ENCODE measurements around the gene TSHZ2. TPM values are rescaled to one million over a fixed set of nuclear protein-coding genes. Genes with fewer than 3 reads are reported as not detected.

TSHZ2 gene
- total and polyA plus RNA-seq, 2 donors (not counting 3 experiments of a cell fraction or from before 2014, with no cell fraction given): not detected

DNA sequence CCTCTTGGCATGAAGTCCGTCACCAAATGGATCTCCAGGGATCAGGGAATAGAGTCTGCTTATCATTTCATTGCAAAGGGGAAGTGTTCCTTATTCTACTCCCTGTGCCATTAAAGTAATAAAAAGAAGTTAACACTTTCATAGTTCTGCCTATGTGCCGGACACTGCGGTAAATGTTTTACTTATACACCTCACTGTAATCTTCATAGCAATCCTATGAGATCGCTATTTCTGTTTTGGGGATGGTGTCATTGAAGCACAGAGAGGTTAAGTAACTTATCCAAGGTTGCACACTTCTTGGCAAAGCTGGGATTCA, 177.7 kb downstream of the TSHZ2 start:
- no peak overlapping the region for H3K9ac ChIP-seq (replicated peaks; ENCODE audit: extremely low read depth, insufficient read depth, low read length)
- no peak for DNase-seq (ENCODE audit: low read depth, low spot score)
- no peak for FAIRE-seq
- H4K20me1 ChIP-seq (replicated peaks; ENCODE audit: control insufficient read depth, extremely low read depth, insufficient read depth, low read length): no peaks in the 10 kb centered on the region
- no peak overlapping the region for H3K27ac ChIP-seq (ENCODE audit: insufficient read depth, low read depth, low read length)
- H3K9me3 ChIP-seq (replicated peaks; ENCODE audit: control insufficient read depth, insufficient read depth, low read length): no peaks in the 10 kb centered on the region
- no peak overlapping the region for H2AFZ ChIP-seq (ENCODE audit: low read depth, low read length)
- POLR2A ChIA-PET: no interaction called here
- H3K79me2 ChIP-seq (ENCODE audit: control insufficient read depth, insufficient read depth, low read length): no peaks in the 10 kb centered on the region
- no peak overlapping the region for H3K4me3 ChIP-seq (replicated peaks in 1 of 3; ENCODE audit: insufficient read depth in 1 of 3, low read depth in 1 of 3, low read length in 3 of 3)
- H3K4me2 ChIP-seq (ENCODE audit: insufficient read depth, low read length): no peak overlapping the region
- TF ChIP-seq JUN (IDR thresholded peaks at IDR 0.05; ENCODE audit: borderline replicate concordance, insufficient read depth, insufficient read length, low read depth) (no peak), GATA2 (IDR thresholded peaks at IDR 0.05; ENCODE audit: insufficient read depth, insufficient read length, low read depth, low read length) (no peak), POLR2AphosphoS5 (IDR thresholded peaks at IDR 0.05; ENCODE audit: insufficient read depth, low read depth, low read length) (no peak), FOS (IDR thresholded peaks at IDR 0.05; ENCODE audit: borderline replicate concordance, insufficient read depth, low read length) (no peak)
- TF ChIP-seq, protein P1, sequence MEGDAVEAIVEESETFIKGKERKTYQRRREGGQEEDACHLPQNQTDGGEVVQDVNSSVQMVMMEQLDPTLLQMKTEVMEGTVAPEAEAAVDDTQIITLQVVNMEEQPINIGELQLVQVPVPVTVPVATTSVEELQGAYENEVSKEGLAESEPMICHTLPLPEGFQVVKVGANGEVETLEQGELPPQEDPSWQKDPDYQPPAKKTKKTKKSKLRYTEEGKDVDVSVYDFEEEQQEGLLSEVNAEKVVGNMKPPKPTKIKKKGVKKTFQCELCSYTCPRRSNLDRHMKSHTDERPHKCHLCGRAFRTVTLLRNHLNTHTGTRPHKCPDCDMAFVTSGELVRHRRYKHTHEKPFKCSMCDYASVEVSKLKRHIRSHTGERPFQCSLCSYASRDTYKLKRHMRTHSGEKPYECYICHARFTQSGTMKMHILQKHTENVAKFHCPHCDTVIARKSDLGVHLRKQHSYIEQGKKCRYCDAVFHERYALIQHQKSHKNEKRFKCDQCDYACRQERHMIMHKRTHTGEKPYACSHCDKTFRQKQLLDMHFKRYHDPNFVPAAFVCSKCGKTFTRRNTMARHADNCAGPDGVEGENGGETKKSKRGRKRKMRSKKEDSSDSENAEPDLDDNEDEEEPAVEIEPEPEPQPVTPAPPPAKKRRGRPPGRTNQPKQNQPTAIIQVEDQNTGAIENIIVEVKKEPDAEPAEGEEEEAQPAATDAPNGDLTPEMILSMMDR (IDR thresholded peaks at IDR 0.05; ENCODE audit: extremely low read depth in 1 of 2, insufficient read depth in 1 of 2, low read depth in 1 of 2, low read length in 2 of 2): no peak
- CTCF ChIA-PET: interaction anchor here (1.5 kb wide), 1 partner anchor 18 kb away, joined by 4 read pairs; no protein-coding TSS in a partner anchor
- no peaks in the 10 kb centered on the region for H3K9me1 ChIP-seq (replicated peaks; ENCODE audit: control insufficient read depth, extremely low read depth, insufficient read depth, low read length)
- no peaks in the 10 kb centered on the region for H3K27me3 ChIP-seq (ENCODE audit: control insufficient read depth in 2 of 2, insufficient read depth in 2 of 2, low read length in 2 of 2)
- BruUV-seq (replicated peaks): no TSS peak
- no peaks in the 10 kb centered on the region for H3K4me1 ChIP-seq (ENCODE audit: control insufficient read depth, extremely low read depth, insufficient read depth, low read length)
- dilution Hi-C loops (cut with MboI; ENCODE audit: extremely low pct_ligation_motif_present, low sequenced_read_pairs): no loop called here
- H3K36me3 ChIP-seq (ENCODE audit: control insufficient read depth in 2 of 2, extremely low read depth in 1 of 2, insufficient read depth in 2 of 2, low read length in 2 of 2): no peaks in the 10 kb centered on the region
- intact Hi-C loops (cut with micrococcal nuclease): no loop called here

DNA sequence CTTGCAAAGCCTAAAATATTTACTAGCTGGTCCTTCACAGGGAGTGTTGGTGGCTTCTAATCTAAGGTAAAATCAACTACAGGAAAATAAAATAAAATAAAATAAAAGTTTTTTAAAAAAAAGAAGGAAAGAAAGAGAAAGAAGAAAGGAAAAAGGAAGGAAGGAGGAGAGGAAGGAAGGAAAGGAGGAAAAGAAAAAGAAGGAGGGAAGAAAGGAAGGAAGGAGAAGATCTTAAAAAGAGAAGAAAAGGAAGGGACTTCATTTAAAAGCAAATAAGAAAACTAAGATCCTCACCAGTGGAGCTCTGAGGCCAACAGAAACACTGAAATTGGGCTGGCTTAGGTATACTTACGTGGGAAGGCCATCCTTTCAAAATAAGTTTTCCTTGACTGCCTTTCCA, 178.4 kb downstream of the TSHZ2 start:
- CTCF ChIA-PET: interaction anchor here (1.3 to 1.5 kb wide), 2 partner anchors 19 to 838 kb away, joined by 4 to 5 read pairs; no protein-coding TSS in a partner anchor
- dilution Hi-C loops (cut with MboI; ENCODE audit: extremely low pct_ligation_motif_present, low sequenced_read_pairs): no loop called here

More for the DNA sequence above, 178.4 kb downstream of the TSHZ2 start:
- H3K9ac ChIP-seq (replicated peaks; ENCODE audit: extremely low read depth, insufficient read depth, low read length): no peak overlapping the region
- intact Hi-C loops (cut with micrococcal nuclease): no loop called here
- no peak overlapping the region for H3K4me2 ChIP-seq (ENCODE audit: insufficient read depth, low read length)
- H3K4me3 ChIP-seq (replicated peaks in 1 of 3; ENCODE audit: insufficient read depth in 1 of 3, low read depth in 1 of 3, low read length in 3 of 3): no peak overlapping the region
- no peaks in the 10 kb centered on the region for H4K20me1 ChIP-seq (replicated peaks; ENCODE audit: control insufficient read depth, extremely low read depth, insufficient read depth, low read length)
- no peaks in the 10 kb centered on the region for H3K36me3 ChIP-seq (ENCODE audit: control insufficient read depth in 2 of 2, extremely low read depth in 1 of 2, insufficient read depth in 2 of 2, low read length in 2 of 2)
- H3K79me2 ChIP-seq (ENCODE audit: control insufficient read depth, insufficient read depth, low read length): no peaks in the 10 kb centered on the region
- H3K9me1 ChIP-seq (replicated peaks; ENCODE audit: control insufficient read depth, extremely low read depth, insufficient read depth, low read length): no peaks in the 10 kb centered on the region
- H3K4me1 ChIP-seq (ENCODE audit: control insufficient read depth, extremely low read depth, insufficient read depth, low read length): no peaks in the 10 kb centered on the region
- no peaks in the 10 kb centered on the region for H3K9me3 ChIP-seq (replicated peaks; ENCODE audit: control insufficient read depth, insufficient read depth, low read length)
- H3K27ac ChIP-seq (ENCODE audit: insufficient read depth, low read depth, low read length): no peak overlapping the region
- DNase-seq (ENCODE audit: low read depth, low spot score) (no peak), FAIRE-seq (no peak)
- TF ChIP-seq JUN (IDR thresholded peaks at IDR 0.05; ENCODE audit: borderline replicate concordance, insufficient read depth, insufficient read length, low read depth) (no peak), MYC (IDR thresholded peaks at IDR 0.05; ENCODE audit: low read depth, low read length) (no peak)
- no TSS peak for BruUV-seq (replicated peaks)
- H2AFZ ChIP-seq (ENCODE audit: low read depth, low read length): no peak overlapping the region
- H3K27me3 ChIP-seq (ENCODE audit: control insufficient read depth in 2 of 2, insufficient read depth in 2 of 2, low read length in 2 of 2): no peaks in the 10 kb centered on the region
- POLR2A ChIA-PET: no interaction called here
